ENCODE results near the gene GIT2.

The GIT2 gene

GRCh38 chr12:109926488-109927210 lies 69.5 kb downstream of the GIT2 start:
- no peak overlapping the region for H3K4me3 ChIP-seq (replicated peaks; ENCODE audit: low read depth, low read length)
- no peak for TF ChIP-seq CTCF (IDR thresholded peaks at IDR 0.05; ENCODE audit: low read length, missing control alignments)
- DNase-seq (ENCODE audit: low read depth): no peak

- DNase-seq (ENCODE audit: low read depth): no peak
- no peak for TF ChIP-seq CTCF (IDR thresholded peaks at IDR 0.05; ENCODE audit: low read length, missing control alignments)
These were observed 70.2 kb downstream of the GIT2 start for GRCh38 chr12:109926016-109926415.

GRCh38 chr12:109925185-109925840 lies 70.9 kb downstream of the GIT2 start:
- H3K4me3 ChIP-seq (replicated peaks; ENCODE audit: low read depth, low read length): no peak overlapping the region
- no peak for TF ChIP-seq CTCF (IDR thresholded peaks at IDR 0.05; ENCODE audit: low read length, missing control alignments)
- DNase-seq (ENCODE audit: low read depth): no peak

More at GRCh38 chr12:109926016-109926415, 70.2 kb downstream of the GIT2 start:
- H3K4me3 ChIP-seq (replicated peaks; ENCODE audit: low read depth, low read length): no peak overlapping the region

- H3K4me3 ChIP-seq (replicated peaks; ENCODE audit: low read depth, low read length): no peak overlapping the region
- no peak for DNase-seq (ENCODE audit: low read depth)
- no peak for TF ChIP-seq CTCF (IDR thresholded peaks at IDR 0.05; ENCODE audit: low read length, missing control alignments)
These were observed 72.5 kb downstream of the GIT2 start for GRCh38 chr12:109923481-109924245.

GRCh38 chr12:109923038-109923437 lies 73.1 kb downstream of the GIT2 start:
- no peak for DNase-seq (ENCODE audit: low read depth)
- no peak for TF ChIP-seq CTCF (IDR thresholded peaks at IDR 0.05; ENCODE audit: low read length, missing control alignments)
- no peak overlapping the region for H3K4me3 ChIP-seq (replicated peaks; ENCODE audit: low read depth, low read length)

GRCh38 chr12:109921982-109922381 lies 74.2 kb downstream of the GIT2 start:
- no peak overlapping the region for H3K4me3 ChIP-seq (replicated peaks; ENCODE audit: low read depth, low read length)
- no peak for DNase-seq (ENCODE audit: low read depth)
- TF ChIP-seq CTCF (IDR thresholded peaks at IDR 0.05; ENCODE audit: low read length, missing control alignments): no peak

All from fibroblast of pulmonary artery (primary cell).